CD4-positive, alpha-beta T cell treated with Interleukin-21 for 1 hour (primary cell): ENCODE measurements around the gene ITGB6.
"Not testable (repeated sequence)": the region's sequence is repeated elsewhere in the genome, so short reads cannot be mapped to it uniquely, and the experiment has no call there.

Experiments
- DNase-seq: peaks from one replicate; pipeline ENCODE4 v3.0.0-alpha.2; 2020

The ITGB6 gene

GRCh38 chr2:160139350-160139749 lies 60.7 kb downstream of the ITGB6 start:
- no peak for DNase-seq

- DNase-seq: no peak
Measured at GRCh38 chr2:160138406-160138805, 61.7 kb downstream of the ITGB6 start.

GRCh38 chr2:160137464-160137863 lies 62.6 kb downstream of the ITGB6 start:
- DNase-seq: no peak

GRCh38 chr2:160132761-160133160 lies 67.3 kb downstream of the ITGB6 start:
- no peak for DNase-seq

GRCh38 chr2:160126756-160127155 lies 73.3 kb downstream of the ITGB6 start:
- no peak for DNase-seq

GRCh38 chr2:160126315-160126714 lies 73.8 kb downstream of the ITGB6 start:
- DNase-seq: no peak

GRCh38 chr2:160125828-160126227 lies 74.2 kb downstream of the ITGB6 start:
- no peak for DNase-seq

GRCh38 chr2:160125366-160125765 lies 74.7 kb downstream of the ITGB6 start:
- no peak for DNase-seq

GRCh38 chr2:160124571-160124970 lies 75.5 kb downstream of the ITGB6 start:
- DNase-seq: no peak

GRCh38 chr2:160114721-160115120 lies 85.4 kb downstream of the ITGB6 start:
- DNase-seq: not testable (repeated sequence)

- no peak for DNase-seq
Measured at GRCh38 chr2:160114020-160114419, 86.1 kb downstream of the ITGB6 start.

- no peak for DNase-seq
Measured at GRCh38 chr2:160111951-160112798, 87.9 kb downstream of the ITGB6 start.

- no peak for DNase-seq
Measured at GRCh38 chr2:160110674-160111239, 89.3 kb downstream of the ITGB6 start.

GRCh38 chr2:160109939-160110673 lies 90.0 kb downstream of the ITGB6 start:
- DNase-seq: peak; percentile 61

- no peak for DNase-seq
Measured at GRCh38 chr2:160109243-160109642, 90.8 kb downstream of the ITGB6 start.

GRCh38 chr2:160108646-160109045 lies 91.4 kb downstream of the ITGB6 start:
- DNase-seq: no peak

- no peak for DNase-seq
Measured at GRCh38 chr2:160105366-160105765, 94.7 kb downstream of the ITGB6 start.

GRCh38 chr2:160104115-160104514 lies 96.0 kb downstream of the ITGB6 start:
- DNase-seq: no peak

- DNase-seq: no peak
Measured at GRCh38 chr2:160097326-160097725, 102.7 kb downstream of the ITGB6 start.

- DNase-seq: no peak
Measured at GRCh38 chr2:160096409-160096808, 103.7 kb downstream of the ITGB6 start.

- no peak for DNase-seq
Measured at GRCh38 chr2:160092445-160092844, 107.6 kb downstream of the ITGB6 start.

- DNase-seq: no peak
Measured at GRCh38 chr2:160091381-160091780, 108.7 kb downstream of the ITGB6 start.

GRCh38 chr2:160087854-160088745 lies 112.0 kb downstream of the ITGB6 start:
- no peak for DNase-seq
